Measurements from ENCODE around the gene CMC1. TPM values are rescaled to one million over a fixed set of nuclear protein-coding genes. Genes with fewer than 3 reads are reported as not detected.
A peak's percentile ranks its signal among the peaks of the same experiment; 100 is the strongest.

Gene CMC1
- total and polyA plus RNA-seq, 2 experiments from 2014 or later: 22.6 to 45.8 TPM

- Histone ChIP-seq H3K36me3 (replicated peaks; ENCODE audit: insufficient read depth, low read depth) (no peaks in the 10 kb centered on the region), H3K27me3 (no peaks in the 10 kb centered on the region), H4K20me1 (ENCODE audit: insufficient read depth, poor library complexity, severe bottlenecking) (no peaks in the 10 kb centered on the region), H2AFZ (no peak overlapping the region), H3K4me1 (ENCODE audit: insufficient read depth) (no peaks in the 10 kb centered on the region), H3K9me3 (ENCODE audit: low read depth) (no peaks in the 10 kb centered on the region), H3K4me3 (no peak overlapping the region), H3K4me2 (no peak overlapping the region), H3K27ac (no peak overlapping the region), H3K9me2 (replicated peaks; ENCODE audit: insufficient read depth) (no peaks in the 10 kb centered on the region), H3K79me2 (peaks cover 2% of the 10 kb centered on the region)
- TF ChIP-seq EZH2phosphoT487 (IDR thresholded peaks at IDR 0.05; ENCODE audit: low read depth, severe bottlenecking, unreplicated experiment) (no peak), EZH2 (IDR thresholded peaks at IDR 0.05; ENCODE audit: borderline replicate concordance) (no peak), CTCF (IDR thresholded peaks at IDR 0.05; ENCODE audit: poor library complexity) (no peak)
- DNase-seq (ENCODE audit: low spot score): no peak
- whole genome bisulfite sequencing (ENCODE audit: low lambda C conversion rate, missing lambda C conversion rate): 93% methylated on average over 5 of the region's 5 CpGs
These were observed 59.0 kb downstream of the CMC1 start for GRCh38 chr3:28300345-28300962.

DNA sequence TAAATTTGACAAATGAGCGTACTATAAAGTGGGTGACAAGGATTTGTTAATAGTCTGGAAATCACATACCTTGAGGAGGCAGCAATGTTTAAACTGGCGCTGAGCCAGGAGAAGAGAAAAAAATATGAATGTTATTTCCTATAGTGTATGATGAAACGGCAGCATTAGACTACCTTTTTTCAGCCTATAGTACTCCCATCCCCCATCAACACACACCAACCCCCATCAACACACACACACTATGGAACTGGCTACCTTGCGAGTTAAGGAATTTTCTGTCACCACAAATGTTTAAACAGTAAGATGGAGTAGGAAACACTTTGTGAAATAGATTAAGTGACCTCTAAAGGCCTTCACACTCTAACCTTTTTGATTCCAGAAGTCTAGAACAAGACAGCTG, 60.3 kb downstream of the CMC1 start:
- no peak overlapping the region for H3K27ac ChIP-seq
- H3K79me2 ChIP-seq: peaks cover 2% of the 10 kb centered on the region
- H2AFZ ChIP-seq: no peak overlapping the region
- no peaks in the 10 kb centered on the region for H3K36me3 ChIP-seq (replicated peaks; ENCODE audit: insufficient read depth, low read depth)
- peak; percentile 9 for DNase-seq (ENCODE audit: low spot score)
- H3K9me2 ChIP-seq (replicated peaks; ENCODE audit: insufficient read depth): no peaks in the 10 kb centered on the region
- no peaks in the 10 kb centered on the region for H3K9me3 ChIP-seq (ENCODE audit: low read depth)
- TF ChIP-seq EZH2phosphoT487 (IDR thresholded peaks at IDR 0.05; ENCODE audit: low read depth, severe bottlenecking, unreplicated experiment) (no peak), CTCF (IDR thresholded peaks at IDR 0.05; ENCODE audit: poor library complexity) (no peak), EZH2 (IDR thresholded peaks at IDR 0.05; ENCODE audit: borderline replicate concordance) (no peak)
- H3K4me3 ChIP-seq: no peak overlapping the region
- no peak overlapping the region for H3K4me2 ChIP-seq
- H4K20me1 ChIP-seq (ENCODE audit: insufficient read depth, poor library complexity, severe bottlenecking): no peaks in the 10 kb centered on the region
- WGBS (ENCODE audit: low lambda C conversion rate, missing lambda C conversion rate): 92% methylated on average over 4 of the region's 4 CpGs
- no peaks in the 10 kb centered on the region for H3K4me1 ChIP-seq (ENCODE audit: insufficient read depth)
- H3K27me3 ChIP-seq: no peaks in the 10 kb centered on the region

DNA sequence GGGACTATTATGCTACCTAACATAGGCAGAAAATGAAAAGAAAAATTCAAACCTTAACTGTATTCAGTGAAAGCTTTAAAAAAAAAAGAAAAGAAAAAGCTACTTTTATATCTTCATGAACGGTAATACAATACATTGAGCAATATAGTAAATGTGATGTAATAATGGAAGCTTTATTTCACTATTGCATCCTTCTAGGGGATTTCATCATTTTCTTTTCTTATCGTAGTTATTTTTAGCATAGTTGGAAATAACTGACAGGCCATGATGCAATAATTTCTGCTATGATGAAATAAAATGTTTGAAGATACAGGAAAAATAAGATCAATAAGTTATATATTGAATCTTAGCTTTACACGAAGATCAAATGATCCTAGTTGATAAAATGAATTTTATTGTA, 66.8 kb downstream of the CMC1 start:
- TF ChIP-seq CTCF (IDR thresholded peaks at IDR 0.05; ENCODE audit: poor library complexity) (no peak), EZH2 (IDR thresholded peaks at IDR 0.05; ENCODE audit: borderline replicate concordance) (no peak), EZH2phosphoT487 (IDR thresholded peaks at IDR 0.05; ENCODE audit: low read depth, severe bottlenecking, unreplicated experiment) (no peak)
- no peak overlapping the region for H2AFZ ChIP-seq
- DNase-seq (ENCODE audit: low spot score): no peak
- H3K4me1 ChIP-seq (ENCODE audit: insufficient read depth): no peaks in the 10 kb centered on the region
- no peaks in the 10 kb centered on the region for H3K79me2 ChIP-seq
- H3K36me3 ChIP-seq (replicated peaks; ENCODE audit: insufficient read depth, low read depth): no peaks in the 10 kb centered on the region
- H3K9me2 ChIP-seq (replicated peaks; ENCODE audit: insufficient read depth): no peaks in the 10 kb centered on the region
- H3K27me3 ChIP-seq: no peaks in the 10 kb centered on the region
- no peaks in the 10 kb centered on the region for H4K20me1 ChIP-seq (ENCODE audit: insufficient read depth, poor library complexity, severe bottlenecking)
- H3K27ac ChIP-seq: no peak overlapping the region
- 96% methylated on average over 3 of the region's 3 CpGs for WGBS (ENCODE audit: low lambda C conversion rate, missing lambda C conversion rate)
- H3K9me3 ChIP-seq (ENCODE audit: low read depth): no peaks in the 10 kb centered on the region
- no peak overlapping the region for H3K4me2 ChIP-seq
- H3K4me3 ChIP-seq: no peak overlapping the region

Measured in hepatocyte (in vitro differentiated cells).